NCI-H1694 (cell line): ENCODE results near the gene PDK1.

Experiments
- DNase-seq: peaks from one replicate; lab custom pipeline; 2025; lab: John Stamatoyannopoulos, UW

The PDK1 gene

DNA sequence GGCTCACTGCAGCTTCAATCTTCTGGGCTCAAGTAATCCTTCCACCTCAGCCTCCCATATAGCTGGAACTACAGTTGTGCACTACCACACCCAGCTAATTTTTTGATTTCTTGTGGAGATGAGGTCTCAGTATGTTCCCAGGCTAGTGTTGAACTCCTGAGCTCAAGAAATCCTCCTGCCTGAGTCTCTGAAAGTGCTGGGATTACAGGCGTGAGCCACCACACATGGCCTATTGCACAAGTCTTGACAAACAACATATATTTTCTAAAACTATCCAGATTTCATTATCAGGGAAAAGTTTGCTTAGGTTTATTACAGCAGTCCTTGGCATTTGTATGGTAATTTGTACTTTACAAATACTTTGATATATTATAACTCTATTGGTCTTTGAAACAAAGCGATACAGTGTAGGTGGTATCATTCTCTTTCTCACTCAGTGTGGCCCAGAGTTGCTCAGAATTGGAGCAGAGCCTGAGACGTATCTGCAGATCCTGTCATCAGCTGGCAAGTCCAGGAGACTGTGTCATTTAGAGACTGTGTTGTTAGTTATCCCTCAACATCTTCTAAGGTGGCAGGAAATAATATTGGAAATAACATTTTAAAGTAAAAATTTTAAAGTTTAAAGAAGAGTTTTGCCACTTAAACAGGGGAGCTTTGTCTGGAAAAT lies 41.4 kb downstream of the PDK1 start:
- DNase-seq = no peak

DNA sequence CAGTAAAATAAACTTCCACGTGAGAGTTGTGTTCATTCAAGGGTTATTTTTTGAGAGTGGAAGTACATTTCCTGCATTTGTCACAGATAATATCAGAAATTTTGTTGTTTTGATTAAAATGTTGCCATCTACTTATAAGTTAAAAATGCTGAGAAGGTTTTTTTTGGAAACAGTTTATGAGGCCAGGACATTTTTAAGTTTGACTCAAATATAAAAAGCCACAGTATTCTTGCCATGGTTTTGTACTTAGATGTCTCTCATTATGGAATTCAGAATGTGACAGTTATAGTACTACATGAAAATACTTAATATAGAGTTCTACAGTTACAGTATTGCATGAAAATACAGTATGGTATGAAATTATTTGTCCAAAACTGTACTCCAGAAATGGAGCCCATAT lies 44.1 kb downstream of the PDK1 start:
- DNase-seq = no peak

DNA sequence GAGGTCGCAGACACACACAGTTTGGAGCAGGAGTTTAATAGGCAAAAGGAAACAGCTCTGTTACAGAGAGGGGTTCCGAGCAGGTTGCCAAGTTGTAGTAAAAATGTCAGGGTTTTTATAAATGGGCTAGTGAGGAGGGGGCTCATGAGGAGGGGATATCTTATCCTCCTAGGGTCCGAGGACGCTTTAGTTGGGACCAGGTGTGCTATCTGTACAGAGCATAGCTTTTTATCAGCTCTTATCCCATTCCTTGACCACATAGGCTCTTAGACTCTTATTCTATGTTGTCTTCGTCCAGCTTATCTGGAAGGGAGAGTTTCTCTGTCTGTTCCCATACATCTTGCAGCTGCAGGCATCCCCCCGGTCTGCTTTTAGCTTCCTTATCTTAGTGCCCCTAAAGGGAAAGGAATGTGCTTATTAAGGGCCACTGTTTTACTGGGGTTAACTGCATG lies 44.7 kb downstream of the PDK1 start:
- no peak for DNase-seq

DNA sequence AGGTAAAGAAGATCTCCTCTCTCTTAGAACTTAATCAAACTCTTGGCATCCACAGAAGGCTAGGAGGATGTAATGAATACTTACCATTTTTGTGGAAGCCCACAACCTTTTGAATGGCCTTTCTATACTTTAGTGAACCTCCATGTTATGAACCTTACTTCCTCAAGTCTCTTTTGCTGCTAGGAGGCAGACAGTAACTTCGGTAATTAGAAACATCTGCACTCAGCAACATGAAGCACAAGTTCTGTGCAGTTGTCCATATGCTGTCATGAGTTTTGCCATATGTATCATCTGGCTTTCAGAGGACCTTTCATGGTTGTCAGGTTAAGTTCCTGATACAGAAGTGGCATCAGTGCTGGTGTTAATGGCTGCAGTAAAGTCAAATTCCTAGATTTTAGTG lies 50.4 kb downstream of the PDK1 start:
- no peak for DNase-seq

DNA sequence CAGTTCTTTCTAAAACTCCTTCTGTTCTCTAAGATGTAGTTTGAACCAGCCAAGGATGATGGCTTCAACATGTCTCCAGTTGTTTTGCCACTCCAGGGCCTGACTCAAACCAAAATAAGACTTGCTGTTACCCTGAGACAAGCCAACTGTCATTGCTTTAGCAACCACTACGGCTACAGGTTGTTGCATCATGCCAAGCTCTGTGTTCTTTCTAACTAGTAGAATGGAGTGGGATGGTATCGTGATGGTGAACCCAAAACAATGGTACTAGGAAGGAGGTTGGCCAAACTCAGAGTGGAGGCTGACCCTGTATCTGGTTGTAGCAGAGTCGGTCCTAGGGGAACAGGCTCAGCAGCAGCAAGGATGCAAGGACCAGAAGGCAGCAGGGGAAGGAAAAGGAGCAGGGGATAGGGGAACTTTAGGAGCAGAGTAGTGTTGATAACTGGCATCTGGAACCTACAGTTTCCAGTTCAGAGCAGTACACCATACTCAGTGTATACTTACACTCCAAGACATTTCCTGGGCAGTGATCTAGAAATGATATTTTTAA lies 51.6 kb downstream of the PDK1 start:
- DNase-seq = no peak

DNA sequence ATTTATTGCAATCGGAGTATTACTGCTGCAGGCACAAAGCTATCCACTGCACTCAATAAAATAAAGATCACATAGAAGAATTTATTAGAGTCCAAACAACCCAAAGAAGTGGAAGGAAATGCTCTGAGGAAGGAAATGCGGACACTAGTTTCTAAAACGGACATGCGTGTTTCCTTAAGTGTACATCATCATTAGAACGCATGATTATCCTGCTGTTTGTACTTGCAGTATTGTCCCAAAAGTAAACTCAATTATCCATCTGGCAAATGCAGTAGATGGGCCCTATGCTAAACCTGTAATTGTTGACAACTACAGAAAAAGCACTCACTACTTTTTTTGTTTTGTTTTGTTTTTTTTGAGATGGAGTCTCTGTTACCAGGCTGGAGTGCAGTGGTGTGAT lies 53.6 kb downstream of the PDK1 start:
- no peak for DNase-seq

DNA sequence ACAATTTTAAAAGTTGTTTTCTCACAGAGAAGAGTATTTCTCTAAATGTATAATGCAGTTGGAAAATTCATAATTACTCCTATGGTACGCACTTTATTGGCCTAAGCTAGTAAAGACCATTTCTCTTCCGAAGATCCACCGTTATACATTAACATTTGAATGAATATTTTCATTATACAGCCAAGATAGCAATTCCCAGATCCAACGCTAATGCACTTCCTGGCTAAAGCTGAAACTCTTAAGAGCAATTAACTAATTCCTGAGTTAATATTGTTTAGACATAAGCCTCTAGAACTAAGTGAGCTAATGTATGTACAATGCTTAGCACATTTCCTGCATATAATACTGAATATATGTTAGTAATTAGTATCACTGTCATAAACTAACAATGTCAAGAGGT lies 56.2 kb downstream of the PDK1 start:
- no peak for DNase-seq

DNA sequence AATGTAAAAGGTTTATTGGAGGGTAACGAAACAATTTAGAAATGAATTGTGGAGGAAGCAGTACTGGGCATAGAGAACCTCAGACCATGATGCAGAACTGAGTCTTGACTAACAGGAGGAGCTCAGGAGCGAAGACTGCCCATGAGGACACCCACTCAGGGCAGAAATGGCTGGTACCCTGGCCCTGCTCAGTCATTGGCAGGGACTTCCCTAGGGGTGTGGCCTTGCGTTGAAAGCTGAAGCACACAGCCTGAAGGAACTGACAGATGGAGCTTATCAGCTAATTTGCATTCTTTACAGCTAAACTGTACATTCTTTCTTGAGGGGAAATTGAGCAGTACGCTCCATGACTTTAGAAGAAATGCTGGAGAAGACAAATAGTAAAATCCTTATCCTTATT lies 57.1 kb downstream of the PDK1 start:
- no peak for DNase-seq

DNA sequence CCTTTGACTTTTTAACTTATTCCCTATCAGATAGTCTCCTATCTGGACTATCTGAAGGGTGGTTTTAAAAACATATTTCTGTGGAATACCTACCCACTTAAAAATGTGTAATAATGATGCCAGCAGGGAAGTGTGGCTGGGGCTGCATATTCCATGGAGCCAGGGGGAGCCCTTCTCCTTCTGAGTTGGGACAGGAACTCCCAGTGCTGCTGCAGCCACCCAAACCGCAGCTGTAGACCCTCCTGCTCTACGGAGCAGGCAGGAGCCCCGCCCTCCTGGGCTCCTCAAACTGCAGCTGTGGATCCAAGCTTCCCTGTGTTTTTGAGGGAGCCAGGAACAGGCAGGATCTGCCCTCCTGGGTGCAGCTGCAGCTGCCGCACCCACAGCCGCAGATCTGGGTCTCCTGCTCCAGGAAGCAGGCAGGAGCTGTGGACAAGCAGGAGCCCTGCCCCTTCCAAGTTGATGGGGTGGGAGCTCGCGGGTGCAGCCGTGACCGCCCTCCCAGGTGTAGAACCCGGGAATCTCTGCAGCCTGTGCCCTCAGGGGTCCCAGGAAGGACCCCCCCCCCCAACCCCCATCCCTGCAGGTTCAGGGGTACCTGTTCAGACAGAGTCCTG lies 57.8 kb downstream of the PDK1 start:
- DNase-seq = no peak

DNA sequence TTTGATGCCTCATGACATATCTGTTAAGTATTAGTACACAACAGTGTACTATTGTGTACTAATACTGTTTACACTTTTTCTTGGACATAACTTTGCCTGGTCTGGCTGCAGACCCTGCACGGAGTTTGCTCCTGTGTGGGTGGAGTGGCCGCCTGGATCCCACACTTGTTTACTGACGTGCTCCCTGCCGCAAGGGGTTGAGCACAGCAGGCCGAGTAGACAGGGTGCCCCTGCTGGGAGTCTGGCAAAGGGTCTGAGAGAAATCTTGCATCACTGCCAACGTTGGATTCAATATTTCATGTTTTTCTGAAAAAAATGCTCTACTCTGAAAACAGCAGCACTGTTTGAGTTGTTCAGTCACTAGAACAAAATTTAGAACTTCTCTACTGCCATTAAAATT lies 59.0 kb downstream of the PDK1 start:
- DNase-seq = no peak

DNA sequence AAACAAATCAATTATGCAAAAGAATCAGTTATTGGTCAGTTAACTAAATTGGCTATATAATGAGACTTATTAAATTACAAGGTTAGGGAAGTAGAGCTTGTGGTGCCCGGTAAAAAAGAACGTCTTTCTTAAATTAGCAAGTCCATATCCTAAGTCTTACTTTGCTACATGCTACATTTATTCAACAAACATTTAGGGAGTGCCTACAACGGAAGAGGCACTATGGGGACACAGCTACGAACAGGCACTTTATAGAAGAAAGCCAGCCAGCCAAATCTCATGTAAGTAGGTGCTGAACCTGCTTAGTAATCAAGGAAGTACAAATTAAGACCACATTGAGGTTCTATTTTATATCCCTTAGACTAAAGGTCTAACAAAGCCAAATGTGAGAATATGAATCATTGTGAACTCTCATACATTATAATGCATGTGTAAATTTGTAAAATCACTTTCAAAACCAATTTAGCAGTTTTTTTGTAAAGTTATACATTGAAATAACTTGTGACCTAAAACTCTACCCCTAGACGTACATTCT lies 59.9 kb downstream of the PDK1 start:
- no peak for DNase-seq

DNA sequence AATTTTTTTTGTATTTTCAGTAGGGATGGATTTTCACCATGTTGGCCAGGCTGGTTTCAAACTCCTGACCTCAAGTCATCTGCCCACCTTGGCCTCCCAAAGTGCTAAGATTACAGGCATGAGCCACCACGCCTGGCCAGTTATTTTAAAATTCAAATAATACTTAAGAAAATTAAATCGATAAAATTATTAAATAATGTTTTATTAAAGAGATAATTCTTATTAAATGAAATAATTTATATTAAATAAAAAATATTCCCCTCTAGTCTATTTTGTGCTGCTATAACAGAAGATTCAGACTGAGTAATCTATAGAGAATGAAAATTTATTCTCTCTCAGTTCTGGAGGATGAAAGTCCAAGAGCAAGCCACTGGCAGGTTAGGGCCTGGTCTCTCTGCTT lies 61.2 kb downstream of the PDK1 start:
- no peak for DNase-seq

DNA sequence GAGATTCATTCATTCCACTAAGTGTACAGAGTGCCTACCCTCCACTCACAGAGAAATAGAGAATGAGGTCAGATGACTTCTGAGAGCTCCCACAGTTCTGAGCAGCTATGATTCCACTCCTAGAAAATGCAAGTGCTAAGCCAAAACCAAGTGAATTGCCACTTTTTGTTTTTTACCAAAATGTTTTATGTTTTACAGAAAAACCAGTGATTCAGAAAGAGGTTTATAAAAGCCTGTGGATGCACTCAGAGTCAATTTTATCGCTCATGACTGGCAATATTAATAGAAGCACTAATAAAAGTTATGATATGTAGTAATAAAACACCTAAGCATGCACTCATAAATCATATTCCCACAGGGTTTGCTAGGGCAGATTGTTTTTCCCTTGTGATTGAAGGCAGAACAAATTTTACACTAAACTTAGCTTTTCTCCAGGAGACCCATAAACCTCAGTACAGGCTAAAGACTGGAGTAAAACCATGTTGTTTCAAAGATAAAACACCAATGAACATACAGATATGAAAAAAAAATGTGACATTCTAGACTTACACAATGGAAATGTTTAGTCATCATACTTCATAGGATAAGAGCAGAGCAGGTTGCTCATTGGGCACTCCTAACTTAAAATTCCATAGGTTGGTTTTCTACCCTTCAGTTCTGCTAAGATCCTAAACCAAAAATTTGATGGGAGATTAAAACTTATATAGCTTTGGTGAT lies 67.5 kb downstream of the PDK1 start:
- DNase-seq = no peak

DNA sequence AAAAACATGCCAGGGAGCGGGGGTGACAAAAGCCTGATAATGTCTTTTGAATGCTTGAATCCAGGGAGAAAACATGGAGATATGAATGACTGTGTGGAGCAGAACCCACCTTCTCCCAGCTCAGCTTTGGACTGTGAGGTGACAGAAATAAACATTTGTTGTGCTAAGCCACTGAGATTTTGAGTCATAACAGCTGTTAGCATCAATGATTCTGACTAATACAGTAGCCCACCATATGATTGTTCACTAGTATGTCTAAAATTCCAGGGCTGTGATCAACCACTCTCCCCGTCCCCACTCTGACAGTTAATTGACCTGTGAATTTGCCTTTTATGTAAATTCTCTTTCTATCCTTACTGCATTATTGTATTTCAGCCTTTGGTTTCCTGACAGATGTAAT lies 69.1 kb downstream of the PDK1 start:
- DNase-seq = no peak

DNA sequence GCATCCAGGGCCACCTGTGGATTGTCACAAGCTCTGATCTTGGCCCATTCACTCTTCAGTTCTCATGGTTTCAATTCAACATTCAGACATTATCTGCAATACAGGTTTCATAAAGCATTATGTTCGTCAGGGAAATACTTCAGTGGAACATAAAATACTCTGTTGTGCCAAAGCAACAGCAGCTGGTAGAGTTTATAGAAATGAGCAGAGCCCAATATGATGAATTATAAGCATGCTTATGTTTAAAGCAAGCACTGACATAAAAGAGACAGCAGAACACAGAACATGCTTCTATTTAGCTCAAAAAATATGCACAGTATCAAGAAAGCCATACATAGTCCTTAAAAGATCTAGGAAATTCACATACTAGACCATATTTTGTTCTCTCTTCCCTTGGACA lies 71.3 kb downstream of the PDK1 start:
- DNase-seq = no peak

DNA sequence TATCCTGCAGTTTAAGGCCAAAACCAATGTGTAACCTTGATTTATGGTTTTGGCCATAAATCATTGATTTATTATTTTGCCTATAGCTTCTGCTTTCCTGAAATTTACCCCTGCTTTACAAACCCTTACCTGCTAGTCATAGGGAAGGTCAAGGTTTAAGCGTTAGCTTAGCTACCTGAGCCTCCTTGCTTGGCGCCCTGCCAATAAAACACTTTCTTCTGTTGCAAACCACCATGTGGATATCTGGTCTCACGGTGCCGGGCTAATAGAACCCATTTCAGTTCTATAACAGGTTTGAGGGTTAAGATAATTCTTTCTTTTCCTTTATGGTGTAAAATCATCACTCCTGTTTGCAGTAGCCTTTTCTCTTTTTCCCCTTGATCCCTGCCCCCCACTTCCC lies 72.2 kb downstream of the PDK1 start:
- no peak for DNase-seq

DNA sequence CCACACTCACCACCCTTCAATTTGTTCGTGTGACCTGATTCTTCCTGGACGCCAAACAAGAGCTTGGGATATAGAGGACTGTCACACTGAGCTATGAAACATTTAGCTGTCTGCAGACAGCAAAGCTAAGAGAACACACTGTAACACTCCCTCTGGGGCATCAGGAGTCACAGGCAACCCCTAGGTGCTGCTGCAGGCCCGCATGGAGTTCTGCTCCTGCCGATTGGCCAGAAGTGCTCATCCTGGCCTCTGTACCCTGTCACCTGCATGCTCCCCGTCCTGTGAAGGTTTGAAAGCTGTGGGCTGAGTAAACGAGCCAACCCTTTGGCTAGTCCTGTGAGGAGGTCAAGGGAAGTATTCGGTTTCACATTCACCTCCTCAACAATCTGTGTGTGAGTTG lies 73.7 kb downstream of the PDK1 start:
- DNase-seq = no peak

DNA sequence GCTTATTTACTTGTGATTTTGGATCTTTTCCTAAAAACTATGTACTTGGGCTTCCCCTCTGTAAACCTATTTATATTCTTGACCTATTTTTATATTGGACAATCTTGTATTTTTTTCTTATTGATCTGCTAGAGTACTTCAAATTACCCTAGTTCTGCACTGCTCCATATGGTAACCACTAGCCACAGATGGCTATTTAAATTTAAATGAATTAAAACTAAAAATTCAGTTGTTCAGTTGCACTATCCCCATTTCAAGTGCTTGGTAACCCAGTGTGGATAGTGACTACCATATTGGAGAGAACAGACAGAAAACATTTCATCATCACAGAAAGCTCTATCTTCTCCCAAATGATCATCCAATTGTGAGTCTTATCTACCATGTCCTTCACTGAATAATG lies 74.3 kb downstream of the PDK1 start:
- no peak for DNase-seq

DNA sequence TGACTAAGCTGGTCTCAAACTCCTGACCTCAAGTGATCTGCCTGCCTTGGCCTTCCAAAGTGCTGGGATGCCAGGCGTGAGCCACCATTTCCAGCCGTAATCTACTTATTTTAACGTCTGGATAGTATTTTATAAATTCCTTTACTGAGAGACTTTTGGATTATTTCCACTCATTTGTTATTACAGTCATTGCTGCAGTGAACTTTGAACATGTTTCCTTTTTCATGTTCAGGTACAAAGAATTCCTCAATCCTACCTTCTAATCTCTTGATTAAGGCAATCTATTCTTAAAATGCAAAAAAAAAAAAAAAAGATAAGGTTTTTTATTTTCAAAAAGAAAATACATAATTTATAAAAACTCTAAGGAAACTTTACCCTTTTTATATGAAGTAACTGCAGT lies 78.6 kb downstream of the PDK1 start:
- no peak for DNase-seq

DNA sequence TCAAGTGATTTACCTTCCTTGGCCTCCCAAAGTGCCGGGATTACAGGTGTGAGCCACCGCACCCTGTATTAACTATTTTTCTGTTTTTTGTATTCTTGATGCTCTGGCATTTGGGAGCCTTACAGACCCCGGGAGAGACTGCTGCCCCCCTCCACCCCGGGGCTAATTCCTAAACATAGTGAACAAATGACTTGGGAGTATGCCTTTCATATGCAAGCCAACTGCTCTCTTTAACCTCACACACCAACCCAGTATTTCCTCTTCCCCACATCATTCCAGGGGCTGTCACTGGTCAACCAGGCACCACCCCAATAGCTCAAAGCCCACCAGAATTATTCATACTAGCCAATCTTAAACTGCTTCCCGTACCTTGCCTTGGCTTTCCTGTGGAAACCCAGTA lies 79.7 kb downstream of the PDK1 start:
- no peak for DNase-seq

DNA sequence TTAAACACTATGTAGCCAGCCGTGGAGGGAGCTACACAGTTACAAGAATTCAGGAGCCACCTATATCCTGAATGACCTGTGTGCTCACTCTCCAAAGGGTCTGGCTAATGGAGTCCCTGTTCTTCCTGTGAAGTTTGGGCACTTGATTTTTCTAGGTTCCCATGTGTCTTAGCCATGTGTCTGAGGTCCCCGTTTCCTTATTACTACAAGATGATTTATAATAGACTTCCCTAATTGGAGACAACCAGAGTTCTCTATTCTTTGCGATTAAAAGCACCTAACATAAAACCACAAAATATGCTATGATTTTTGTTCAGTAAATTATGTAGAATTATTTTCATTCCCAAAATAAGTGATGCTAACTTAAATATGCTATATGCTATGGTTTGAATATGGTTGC lies 83.4 kb downstream of the PDK1 start:
- no peak for DNase-seq

DNA sequence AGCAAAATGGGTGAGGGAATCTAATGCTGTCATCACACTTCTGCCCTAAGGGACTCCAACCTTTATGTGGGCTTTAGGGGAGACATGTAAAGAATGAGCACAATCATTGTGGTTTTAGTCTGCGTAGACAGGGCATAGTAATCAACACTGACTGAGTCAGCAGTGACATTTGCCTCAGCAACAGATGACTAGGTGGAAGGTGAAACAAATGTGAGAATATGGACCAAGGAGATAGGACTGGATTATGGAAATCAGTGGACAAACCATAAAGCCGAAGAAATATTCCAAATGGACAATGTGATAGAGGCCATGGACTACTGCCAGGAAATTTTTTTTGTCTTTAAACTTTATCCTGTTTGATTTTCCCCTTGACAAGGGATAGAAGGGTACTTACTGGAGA lies 83.9 kb downstream of the PDK1 start:
- no peak for DNase-seq

DNA sequence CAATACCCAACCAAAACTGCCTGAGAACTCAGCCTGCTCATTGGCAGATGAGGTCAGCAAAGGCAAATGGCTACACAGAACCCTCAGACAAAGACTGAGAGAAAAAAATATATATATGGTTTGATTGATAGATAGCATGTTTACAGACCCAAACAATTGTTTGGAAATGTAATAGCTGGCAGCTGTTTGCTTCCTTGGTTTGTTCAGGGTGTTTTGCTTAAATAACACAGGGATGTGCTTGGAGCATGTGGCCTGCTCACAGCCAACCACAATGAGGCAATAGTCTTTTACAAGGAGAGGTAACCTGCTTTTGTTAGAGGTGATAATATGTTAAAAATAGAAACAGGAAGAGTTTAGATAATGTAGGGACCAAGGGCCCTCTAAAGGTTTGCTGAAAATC lies 84.5 kb downstream of the PDK1 start:
- DNase-seq = no peak
